GM23338 (cell line): Measurements from ENCODE around the gene HCN1.

Experiments used
- CTCF ChIP-seq, 2 experiments: fragments of 200-600 bp in 1 of 2; sonication (generic) in 1 of 2; conservative IDR thresholded peaks; 2 replicates each; pipeline versions ENCODE4 v1.5.1 to v1.6.1; 2016 to 2017; ENCODE audit warnings: antibody characterized with exemption in 2 of 2, low read depth in 2 of 2, mild to moderate bottlenecking in 2 of 2, moderate library complexity in 1 of 2
- EZH2 ChIP-seq: fragments of 200-600 bp; sonication (generic); IDR thresholded peaks from one replicate; pipeline ENCODE4 v1.8.0; 2017; ENCODE audit warnings: antibody characterized with exemption, mild to moderate bottlenecking, low read depth; ENCODE audit not compliant: unreplicated experiment

DNA sequence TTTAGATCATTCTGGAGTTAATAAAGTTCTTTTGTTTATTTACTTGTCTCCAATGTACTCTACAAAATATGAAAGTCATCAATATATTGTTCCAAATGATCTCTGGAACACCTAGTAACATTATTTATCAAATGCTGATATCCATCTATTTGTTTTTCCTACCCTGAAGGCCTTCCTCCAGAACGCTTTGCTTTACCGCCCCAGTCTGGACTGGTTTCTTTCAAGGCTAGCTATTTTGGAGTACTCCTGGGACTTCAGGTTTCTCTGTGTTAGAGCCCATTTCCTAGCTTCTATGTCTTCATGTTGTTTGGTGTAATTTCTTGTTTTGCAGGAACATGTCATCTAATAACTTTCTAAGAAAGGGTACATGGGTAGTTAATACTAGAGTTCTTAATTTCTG lies 9.6 kb downstream of the HCN1 start:
- TF ChIP-seq EZH2 = no peak
- no peak for TF ChIP-seq CTCF (conservative IDR thresholded peaks at IDR 0.05; ENCODE audit: low read depth in 2 of 2)
